Osteoblast (primary cell): ENCODE data around the gene F13A1. TPM values are rescaled to one million over a fixed set of nuclear protein-coding genes. Genes with fewer than 3 reads are reported as not detected.

Experiments
- DNase-seq: peaks from one replicate; pipeline ENCODE4 v3.0.0; 2011; ENCODE audit warnings: low spot score, mixed read lengths; ENCODE audit not compliant: insufficient read length; ENCODE audit errors: missing footprints
- H2AFZ ChIP-seq: 2 replicates; pipeline ENCODE4 v1.6.0; 2011; ENCODE audit warnings: mild to moderate bottlenecking, low read length
- H3K27ac ChIP-seq: 2 replicates; pipeline ENCODE4 v1.5.1; 2011; ENCODE audit warnings: mild to moderate bottlenecking, low read depth, low read length, moderate library complexity
- H3K27me3 ChIP-seq: 2 replicates; pipeline ENCODE4 v1.6.0; 2012; ENCODE audit warnings: mild to moderate bottlenecking, control low read depth, inconsistent platforms, low read length, moderate library complexity; ENCODE audit not compliant: insufficient read depth
- H3K36me3 ChIP-seq: 2 replicates; pipeline ENCODE4 v1.5.1; 2011; ENCODE audit warnings: mild to moderate bottlenecking, low read length, control low read depth, moderate library complexity; ENCODE audit not compliant: insufficient read depth
- H3K4me1 ChIP-seq: 2 replicates; pipeline ENCODE4 v1.5.1; 2011; ENCODE audit warnings: mild to moderate bottlenecking, low read length, control low read depth, moderate library complexity; ENCODE audit not compliant: insufficient read depth
- H3K4me2 ChIP-seq: 2 replicates; pipeline ENCODE4 v1.6.0; 2011; ENCODE audit warnings: mild to moderate bottlenecking, low read length; ENCODE audit not compliant: insufficient read depth
- H3K4me3 ChIP-seq: fragments of 200-600 bp; sonication (generic); 3 replicates; pipeline ENCODE4 v1.5.1; 2012; ENCODE audit warnings: mild to moderate bottlenecking, low read length, inconsistent platforms; ENCODE audit not compliant: insufficient read depth
- H3K79me2 ChIP-seq: 2 replicates; pipeline ENCODE4 v1.6.0; 2012; ENCODE audit warnings: mild to moderate bottlenecking, low read length, control low read depth, inconsistent platforms; ENCODE audit not compliant: insufficient read depth
- H3K9me3 ChIP-seq: 2 replicates; pipeline ENCODE4 v1.5.1; 2011; ENCODE audit warnings: low read depth, low read length, control low read depth
- H4K20me1 ChIP-seq: 2 replicates; pipeline ENCODE4 v1.6.0; 2012; ENCODE audit warnings: mild to moderate bottlenecking, low read length, control low read depth; ENCODE audit not compliant: insufficient read depth
- total RNA-seq: library from RNA; depleted of rRNA; stranded (reverse); fragments of >200 nt; gene quantifications from 2 replicates; pipeline ENCODE4 v1.2.3, GENCODE V29; 2012
- TF ChIP-seq, protein P1 (sequence below): IDR thresholded peaks from 2 replicates; pipeline ENCODE4 v1.5.1; 2011; ENCODE audit warnings: mild to moderate bottlenecking, low read depth, low read length, moderate library complexity; ENCODE audit errors: extremely low read depth

The F13A1 gene
- total RNA-seq, 1 donor, result under 0.01 TPM

DNA sequence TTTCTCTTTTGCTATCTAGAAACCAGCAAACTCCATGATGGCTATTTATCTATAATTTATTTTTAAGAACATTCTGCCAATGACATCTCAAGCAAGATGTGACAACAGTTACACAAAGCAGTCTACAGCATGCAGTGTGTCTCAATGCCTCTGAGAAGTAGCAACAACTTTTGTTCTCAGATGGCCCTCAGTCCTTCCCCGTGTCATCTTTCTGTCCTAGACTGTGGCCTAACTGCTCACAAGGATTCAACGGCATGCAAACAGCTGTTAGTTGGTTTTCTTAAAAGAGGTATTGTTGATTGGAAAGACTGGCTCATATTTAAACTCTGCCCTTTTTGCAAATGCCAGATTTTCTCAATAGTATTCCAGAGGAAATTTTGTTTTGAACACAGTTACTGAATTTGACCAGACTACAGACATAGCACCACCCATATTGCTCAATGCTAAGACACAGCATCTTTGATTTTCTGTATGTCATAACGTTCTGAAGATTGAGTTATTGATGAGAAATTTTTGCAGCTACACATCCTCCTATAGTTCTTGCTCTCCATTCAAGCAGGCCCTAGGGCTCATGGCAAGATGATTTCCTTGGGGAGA lies 26.1 kb upstream of the F13A1 start:
- DNase-seq, result no peak
- Histone ChIP-seq H2AFZ (no peak overlapping the region), H3K27ac (no peak overlapping the region), H3K4me3 (no peak overlapping the region), H3K79me2 (no peaks in the 10 kb centered on the region), H3K36me3 (no peaks in the 10 kb centered on the region), H4K20me1 (no peaks in the 10 kb centered on the region), H3K27me3 (no peaks in the 10 kb centered on the region), H3K4me2 (no peak overlapping the region), H3K4me1 (no peaks in the 10 kb centered on the region), H3K9me3 (no peaks in the 10 kb centered on the region)
- TF ChIP-seq, protein P1, sequence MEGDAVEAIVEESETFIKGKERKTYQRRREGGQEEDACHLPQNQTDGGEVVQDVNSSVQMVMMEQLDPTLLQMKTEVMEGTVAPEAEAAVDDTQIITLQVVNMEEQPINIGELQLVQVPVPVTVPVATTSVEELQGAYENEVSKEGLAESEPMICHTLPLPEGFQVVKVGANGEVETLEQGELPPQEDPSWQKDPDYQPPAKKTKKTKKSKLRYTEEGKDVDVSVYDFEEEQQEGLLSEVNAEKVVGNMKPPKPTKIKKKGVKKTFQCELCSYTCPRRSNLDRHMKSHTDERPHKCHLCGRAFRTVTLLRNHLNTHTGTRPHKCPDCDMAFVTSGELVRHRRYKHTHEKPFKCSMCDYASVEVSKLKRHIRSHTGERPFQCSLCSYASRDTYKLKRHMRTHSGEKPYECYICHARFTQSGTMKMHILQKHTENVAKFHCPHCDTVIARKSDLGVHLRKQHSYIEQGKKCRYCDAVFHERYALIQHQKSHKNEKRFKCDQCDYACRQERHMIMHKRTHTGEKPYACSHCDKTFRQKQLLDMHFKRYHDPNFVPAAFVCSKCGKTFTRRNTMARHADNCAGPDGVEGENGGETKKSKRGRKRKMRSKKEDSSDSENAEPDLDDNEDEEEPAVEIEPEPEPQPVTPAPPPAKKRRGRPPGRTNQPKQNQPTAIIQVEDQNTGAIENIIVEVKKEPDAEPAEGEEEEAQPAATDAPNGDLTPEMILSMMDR, result no peak

DNA sequence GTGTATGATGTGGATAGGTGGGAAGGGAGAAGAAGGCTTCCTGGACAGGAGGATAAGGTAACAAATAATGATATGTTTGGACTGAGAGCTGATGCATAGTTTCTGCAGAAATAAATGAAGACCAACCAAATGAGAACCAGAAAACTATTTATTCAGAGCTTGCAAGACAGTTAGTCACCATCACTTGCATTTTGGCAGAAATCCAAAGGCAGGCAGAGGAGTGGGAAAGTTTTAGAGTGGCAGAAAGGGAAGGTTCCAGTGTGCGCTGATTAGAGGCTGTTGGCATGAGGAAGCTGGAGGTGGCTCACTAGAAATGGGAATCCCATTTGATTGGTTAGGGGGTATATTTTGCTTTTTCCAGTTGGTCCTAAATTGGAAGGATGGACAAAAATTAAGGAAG lies 13.0 kb upstream of the F13A1 start:
- Histone ChIP-seq H3K36me3 (no peaks in the 10 kb centered on the region), H2AFZ (no peak overlapping the region), H4K20me1 (no peaks in the 10 kb centered on the region), H3K4me1 (no peaks in the 10 kb centered on the region), H3K27ac (no peak overlapping the region), H3K79me2 (no peaks in the 10 kb centered on the region), H3K4me2 (no peak overlapping the region), H3K27me3 (no peaks in the 10 kb centered on the region), H3K9me3 (no peaks in the 10 kb centered on the region), H3K4me3 (no peak overlapping the region)
- DNase-seq, result no peak
- TF ChIP-seq, protein P1, result no peak

DNA sequence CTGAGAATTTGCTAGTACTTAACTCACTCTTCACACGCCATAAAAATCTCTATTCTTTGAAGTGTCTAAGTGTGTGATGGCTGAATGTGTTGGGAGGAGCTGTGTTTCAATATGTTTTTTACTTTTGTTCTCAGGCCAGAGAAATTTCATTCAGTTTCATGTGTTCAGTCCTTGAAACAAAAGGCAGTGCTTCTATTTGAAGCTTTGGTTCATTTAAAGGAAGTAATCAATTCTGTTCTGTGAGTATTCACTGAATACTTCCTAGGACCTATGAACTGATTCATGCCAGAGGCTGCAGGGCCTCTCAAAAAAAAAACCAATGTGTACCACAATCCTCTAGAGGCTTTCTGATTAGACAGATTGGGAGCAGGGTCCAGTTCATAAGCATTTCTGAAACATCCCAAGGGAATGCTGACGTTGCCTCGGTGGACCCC lies 12.4 kb upstream of the F13A1 start:
- H3K4me1 ChIP-seq, result no peaks in the 10 kb centered on the region
- no peak overlapping the region for H3K4me2 ChIP-seq
- TF ChIP-seq, protein P1, result no peak
- DNase-seq, result no peak
- no peaks in the 10 kb centered on the region for H3K79me2 ChIP-seq
- H2AFZ ChIP-seq, result no peak overlapping the region
- no peaks in the 10 kb centered on the region for H3K9me3 ChIP-seq
- H3K36me3 ChIP-seq, result no peaks in the 10 kb centered on the region
- H4K20me1 ChIP-seq, result no peaks in the 10 kb centered on the region
- no peaks in the 10 kb centered on the region for H3K27me3 ChIP-seq
- no peak overlapping the region for H3K27ac ChIP-seq
- H3K4me3 ChIP-seq, result no peak overlapping the region

DNA sequence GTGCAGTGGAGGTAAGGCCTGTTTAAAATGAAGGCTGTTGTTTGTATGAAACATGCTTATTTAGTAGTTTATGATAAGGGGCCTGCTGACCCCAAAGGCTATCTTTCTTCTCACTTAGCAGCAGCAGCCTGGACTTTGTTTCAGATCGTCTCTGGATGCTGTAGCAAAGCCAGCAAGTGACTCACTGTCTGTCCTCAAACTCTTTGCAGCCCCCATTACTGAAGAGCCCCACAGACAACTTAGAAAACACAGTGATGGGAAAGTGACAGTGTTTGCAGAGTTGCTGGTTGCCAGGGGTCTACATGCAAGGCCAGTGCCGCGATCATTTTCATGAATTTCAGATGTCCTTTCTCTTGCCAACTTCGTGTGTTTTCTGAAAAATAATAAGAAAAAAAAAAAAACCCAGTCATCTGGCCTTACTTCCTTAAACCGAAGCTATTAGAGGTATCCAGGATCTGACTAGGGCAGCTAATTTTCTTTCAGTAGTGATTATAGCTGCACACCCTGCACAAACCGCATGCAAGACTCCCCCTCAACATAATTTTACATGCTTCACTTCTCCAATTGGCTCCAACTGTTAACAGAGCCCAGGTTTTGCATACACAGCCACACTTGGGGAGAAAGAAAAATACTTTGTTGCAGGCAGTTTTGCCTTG lies 11.6 kb upstream of the F13A1 start:
- H3K4me2 ChIP-seq, result no peak overlapping the region
- no peaks in the 10 kb centered on the region for H4K20me1 ChIP-seq
- H3K9me3 ChIP-seq, result no peaks in the 10 kb centered on the region
- H3K27me3 ChIP-seq, result no peaks in the 10 kb centered on the region
- no peak overlapping the region for H3K4me3 ChIP-seq
- TF ChIP-seq, protein P1, result no peak
- no peaks in the 10 kb centered on the region for H3K36me3 ChIP-seq
- H3K4me1 ChIP-seq, result no peaks in the 10 kb centered on the region
- no peak overlapping the region for H3K27ac ChIP-seq
- no peak overlapping the region for H2AFZ ChIP-seq
- H3K79me2 ChIP-seq, result no peaks in the 10 kb centered on the region
- DNase-seq, result no peak
